ENCODE data around the gene MSH5. TPM values are rescaled to one million over a fixed set of nuclear protein-coding genes. Genes with fewer than 3 reads are reported as not detected.

The MSH5 gene
- total and polyA plus RNA-seq, 2 of the 13 experiments (the other 11 are each of a cell fraction or from before 2014, with no cell fraction given) = 10.2 to 38.7 TPM

- TF ChIP-seq NONO (IDR thresholded peaks at IDR 0.05) = no peak
- TF ChIP-seq NONO (CRISPR knock-in tag; conservative IDR thresholded peaks at IDR 0.05) = 0 out of 2 replicates have a peak, but pooled peaks have one; percentile 21
- no peak for TF ChIP-seq ZNF350 (CRISPR knock-in tag; IDR thresholded peaks at IDR 0.05; ENCODE audit: borderline replicate concordance, low read depth)
- peak; percentile 79 for TF ChIP-seq CTCF (CRISPR knock-in tag; IDR thresholded peaks at IDR 0.05)
- TF ChIP-seq GATAD1 (CRISPR knock-in tag; IDR thresholded peaks at IDR 0.05) = no peak
- no peak for TF ChIP-seq ZBTB38 (CRISPR knock-in tag; IDR thresholded peaks at IDR 0.05)
- TF ChIP-seq TCF7L2 (IDR thresholded peaks at IDR 0.05; ENCODE audit: low read depth, low read length) = no peak
- TF ChIP-seq TERF1 (CRISPR knock-in tag; IDR thresholded peaks at IDR 0.05) = no peak
- no peak for TF ChIP-seq NFRKB (IDR thresholded peaks at IDR 0.05)
- no peak for TF ChIP-seq TOE1 (CRISPR knock-in tag; IDR thresholded peaks at IDR 0.05)
- 0 out of 2 replicates have a peak, but pooled peaks have one; percentile 46 for TF ChIP-seq KMT2A (CRISPR knock-in tag; IDR thresholded peaks at IDR 0.05)
- TF ChIP-seq ZHX2 (IDR thresholded peaks at IDR 0.05; ENCODE audit: low read depth) = no peak
- TF ChIP-seq ZHX2 (CRISPR knock-in tag; IDR thresholded peaks at IDR 0.05; ENCODE audit: borderline replicate concordance) = no peak
- TF ChIP-seq ZNF580 (CRISPR knock-in tag; IDR thresholded peaks at IDR 0.05; ENCODE audit: borderline replicate concordance, low read depth) = 0 out of 2 replicates have a peak, but pooled peaks have one; percentile 36
- TF ChIP-seq DZIP1 (CRISPR knock-in tag; IDR thresholded peaks at IDR 0.05) = 0 out of 2 replicates have a peak, but pooled peaks have one; percentile 19
- TF ChIP-seq PHF20 (CRISPR knock-in tag; IDR thresholded peaks at IDR 0.05) = 0 out of 2 replicates have a peak, but pooled peaks have one; percentile 20
- TF ChIP-seq ATRX (CRISPR knock-in tag; IDR thresholded peaks at IDR 0.05; ENCODE audit: borderline replicate concordance) = no peak
- no peak for TF ChIP-seq NCOA2 (CRISPR knock-in tag; IDR thresholded peaks at IDR 0.05)
Observed at GRCh38 chr6:31791324-31792089, 51.7 kb downstream of the MSH5 start (continued).

Measured in HepG2 (cell line).